GM19099 (cell line): ENCODE measurements around the gene PCSK4.

Experiments used
- POLR2A ChIP-seq: IDR thresholded peaks from 3 replicates; pipeline ENCODE4 v1.6.1; 2011; ENCODE audit warnings: low read depth; ENCODE audit not compliant: insufficient read length; ENCODE audit errors: extremely low read depth

Gene PCSK4

GRCh38 chr19:1496714-1497577 lies 6.8 kb upstream of the PCSK4 start:
- TF ChIP-seq POLR2A: no peak

- no peak for TF ChIP-seq POLR2A
Observed at GRCh38 chr19:1495799-1496713, 5.9 kb upstream of the PCSK4 start.

GRCh38 chr19:1495051-1495798 lies 5.1 kb upstream of the PCSK4 start:
- no peak for TF ChIP-seq POLR2A

- no peak for TF ChIP-seq POLR2A
Observed at GRCh38 chr19:1494115-1494815, 4.1 kb upstream of the PCSK4 start.

- no peak for TF ChIP-seq POLR2A
Observed at GRCh38 chr19:1492474-1493006, 2.4 kb upstream of the PCSK4 start.

GRCh38 chr19:1491849-1492170 lies 1.7 kb upstream of the PCSK4 start:
- no peak for TF ChIP-seq POLR2A

GRCh38 chr19:1491114-1491848 lies 1.1 kb upstream of the PCSK4 start, which contains the start of gene REEP6:
Gene REEP6 (plus strand): TSS chr19:1491181. CDS start chr19:1491270, 89 bp downstream.
- no peak for TF ChIP-seq POLR2A

GRCh38 chr19:1489463-1490310 lies 463 bp downstream of the PCSK4 start:
- peak; percentile 38 for TF ChIP-seq POLR2A

GRCh38 chr19:1488282-1488601 lies 1.9 kb downstream of the PCSK4 start:
- TF ChIP-seq POLR2A: no peak

- TF ChIP-seq POLR2A: no peak
Observed at GRCh38 chr19:1487576-1488281, 2.4 kb downstream of the PCSK4 start.

- TF ChIP-seq POLR2A: no peak
Observed at GRCh38 chr19:1486720-1487575, 3.2 kb downstream of the PCSK4 start.
